ENCODE results near the gene PELI3. TPM values are rescaled to one million over a fixed set of nuclear protein-coding genes. Genes with fewer than 3 reads are reported as not detected.
A peak's percentile ranks its signal among the peaks of the same experiment; 100 is the strongest.

The PELI3 gene
- polyA plus RNA-seq, 3 donors, result 11.3 to 13.2 (median 12.6) TPM

DNA sequence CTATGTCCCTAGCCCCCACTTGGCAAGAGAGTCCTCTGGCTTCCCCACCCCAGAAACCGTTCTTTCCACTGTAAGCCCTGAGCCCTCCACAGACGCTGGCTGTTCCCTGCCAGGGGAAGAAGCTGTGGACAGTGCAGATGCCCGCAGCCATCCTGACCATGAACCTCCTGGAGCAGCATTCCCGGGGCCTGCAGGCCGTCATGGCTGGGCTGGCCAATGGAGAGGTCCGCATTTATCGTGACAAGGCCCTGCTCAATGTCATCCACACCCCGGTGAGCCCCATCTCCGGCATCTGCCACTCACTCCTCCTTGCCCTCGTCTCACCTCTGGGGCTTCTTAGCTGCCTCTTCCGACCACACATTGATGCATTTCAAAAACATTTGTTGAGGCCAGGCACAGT lies 56.9 kb downstream of the PELI3 start:
- Histone ChIP-seq H3K4me1 (ENCODE audit: control insufficient read depth in 1 of 2, insufficient read depth in 2 of 2, low read length in 2 of 2) (no peaks in the 10 kb centered on the region), H3K79me2 (ENCODE audit: insufficient read depth, low read length) (no peaks in the 10 kb centered on the region), H3K27me3 (ENCODE audit: control insufficient read depth in 2 of 2, insufficient read depth in 2 of 2, low read length in 2 of 2) (no peaks in the 10 kb centered on the region), H3K9me3 (replicated peaks in 1 of 2; ENCODE audit: control insufficient read depth in 1 of 2, insufficient read depth in 1 of 2, low read length in 2 of 2) (no peaks in the 10 kb centered on the region), H3K27ac (ENCODE audit: low read depth in 1 of 2, low read length in 2 of 2) (no peak overlapping the region), H3K36me3 (replicated peaks in 1 of 2; ENCODE audit: control insufficient read depth in 1 of 2, insufficient read depth in 2 of 2, low read length in 2 of 2) (peaks cover 28 to 68% of the 10 kb centered on the region in 2 donors), H3K4me3 (replicated peaks in 1 of 3; ENCODE audit: low read depth in 2 of 3, low read length in 3 of 3) (no peak overlapping the region), H4K20me1 (ENCODE audit: insufficient read depth, low read length) (no peaks in the 10 kb centered on the region), H3K9ac (ENCODE audit: insufficient read depth, low read length, poor library complexity, severe bottlenecking) (no peak overlapping the region), H2AFZ (ENCODE audit: insufficient read depth, low read depth, low read length, poor library complexity, severe bottlenecking) (no peak overlapping the region), H3K4me2 (replicated peaks; ENCODE audit: extremely low read depth, low read length, poor library complexity, severe bottlenecking) (no peak overlapping the region)
- over 99% methylated on average over 10 of the region's 11 CpGs for WGBS (ENCODE audit: insufficient coverage)
- H3K4me1 Mint-ChIP-seq, result no peaks in the 10 kb centered on the region
- no peak for DNase-seq
- intact Hi-C loops (cut with micrococcal nuclease), result no loop called here
- H3K9me3 Mint-ChIP-seq, result no peaks in the 10 kb centered on the region
- peaks cover 0 to 5% (median 0%) of the 10 kb centered on the region in 3 donors for H3K27me3 Mint-ChIP-seq (ENCODE audit: low read depth in 3 of 3)
- TF ChIP-seq, protein P1, sequence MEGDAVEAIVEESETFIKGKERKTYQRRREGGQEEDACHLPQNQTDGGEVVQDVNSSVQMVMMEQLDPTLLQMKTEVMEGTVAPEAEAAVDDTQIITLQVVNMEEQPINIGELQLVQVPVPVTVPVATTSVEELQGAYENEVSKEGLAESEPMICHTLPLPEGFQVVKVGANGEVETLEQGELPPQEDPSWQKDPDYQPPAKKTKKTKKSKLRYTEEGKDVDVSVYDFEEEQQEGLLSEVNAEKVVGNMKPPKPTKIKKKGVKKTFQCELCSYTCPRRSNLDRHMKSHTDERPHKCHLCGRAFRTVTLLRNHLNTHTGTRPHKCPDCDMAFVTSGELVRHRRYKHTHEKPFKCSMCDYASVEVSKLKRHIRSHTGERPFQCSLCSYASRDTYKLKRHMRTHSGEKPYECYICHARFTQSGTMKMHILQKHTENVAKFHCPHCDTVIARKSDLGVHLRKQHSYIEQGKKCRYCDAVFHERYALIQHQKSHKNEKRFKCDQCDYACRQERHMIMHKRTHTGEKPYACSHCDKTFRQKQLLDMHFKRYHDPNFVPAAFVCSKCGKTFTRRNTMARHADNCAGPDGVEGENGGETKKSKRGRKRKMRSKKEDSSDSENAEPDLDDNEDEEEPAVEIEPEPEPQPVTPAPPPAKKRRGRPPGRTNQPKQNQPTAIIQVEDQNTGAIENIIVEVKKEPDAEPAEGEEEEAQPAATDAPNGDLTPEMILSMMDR (IDR thresholded peaks at IDR 0.05), result no peak
- H3K27ac Mint-ChIP-seq, result no peak overlapping the region
- H3K36me3 Mint-ChIP-seq, result peaks cover 50 to 69% of the 10 kb centered on the region in 2 donors
- no peak overlapping the region for H3K4me3 Mint-ChIP-seq

DNA sequence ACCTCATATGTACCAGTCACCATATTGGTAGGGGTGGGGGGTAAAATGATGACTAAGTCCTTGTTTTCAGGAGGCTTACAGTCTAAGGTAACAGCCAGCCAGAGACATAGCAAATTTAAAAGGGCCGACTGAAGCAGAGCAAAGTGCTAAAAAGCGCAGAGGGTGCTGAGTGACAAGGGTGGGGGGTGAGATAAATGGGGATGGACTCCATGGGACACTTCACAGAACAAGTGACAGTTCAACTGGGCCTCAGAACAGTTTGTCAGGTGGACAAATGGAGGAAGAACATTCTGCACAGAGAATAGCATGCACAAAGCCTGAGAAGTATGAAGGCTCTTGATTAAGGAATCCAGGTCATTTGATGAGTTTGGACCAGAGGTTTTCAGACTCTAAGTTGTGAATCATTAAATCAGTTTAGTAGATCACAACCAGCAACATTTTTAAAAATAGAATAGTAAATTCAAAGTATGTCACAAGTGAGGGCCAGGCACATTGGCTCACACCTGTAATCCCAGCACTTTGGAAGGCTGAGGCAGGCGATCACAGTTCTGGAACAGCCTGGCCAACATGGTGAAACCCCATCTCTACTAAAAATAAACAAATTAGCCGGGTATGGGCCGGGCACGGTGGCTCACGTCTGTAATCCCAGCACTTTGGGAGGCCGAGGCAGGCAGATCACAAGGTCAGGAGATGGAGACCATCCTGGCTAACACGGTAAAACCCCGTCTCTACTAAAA lies 57.8 kb downstream of the PELI3 start:
- intact Hi-C loops (cut with micrococcal nuclease), result no loop called here
- no peaks in the 10 kb centered on the region for H3K79me2 ChIP-seq (ENCODE audit: insufficient read depth, low read length)
- H3K9me3 Mint-ChIP-seq, result no peaks in the 10 kb centered on the region
- H3K9ac ChIP-seq (ENCODE audit: insufficient read depth, low read length, poor library complexity, severe bottlenecking), result no peak overlapping the region
- H3K36me3 Mint-ChIP-seq, result peaks cover 48 to 69% of the 10 kb centered on the region in 2 donors
- no peaks in the 10 kb centered on the region for H3K27me3 ChIP-seq (ENCODE audit: control insufficient read depth in 2 of 2, insufficient read depth in 2 of 2, low read length in 2 of 2)
- no peak overlapping the region for H3K27ac ChIP-seq (ENCODE audit: low read depth in 1 of 2, low read length in 2 of 2)
- no peak overlapping the region for H3K4me3 Mint-ChIP-seq
- TF ChIP-seq, protein P1 (IDR thresholded peaks at IDR 0.05), result no peak
- H2AFZ ChIP-seq (ENCODE audit: insufficient read depth, low read depth, low read length, poor library complexity, severe bottlenecking), result no peak overlapping the region
- peaks cover 0 to 4% (median 0%) of the 10 kb centered on the region in 3 donors for H3K27me3 Mint-ChIP-seq (ENCODE audit: low read depth in 3 of 3)
- 100% methylated on average over 3 of the region's 10 CpGs for WGBS (ENCODE audit: insufficient coverage)
- H3K4me3 ChIP-seq (replicated peaks in 1 of 3; ENCODE audit: low read depth in 2 of 3, low read length in 3 of 3), result no peak overlapping the region
- no peak overlapping the region for H3K4me2 ChIP-seq (replicated peaks; ENCODE audit: extremely low read depth, low read length, poor library complexity, severe bottlenecking)
- no peak for DNase-seq
- no peaks in the 10 kb centered on the region for H3K4me1 Mint-ChIP-seq
- H3K27ac Mint-ChIP-seq, result peak overlapping the region in 1 of 7 donors; percentile 12
- no peaks in the 10 kb centered on the region for H3K4me1 ChIP-seq (ENCODE audit: control insufficient read depth in 1 of 2, insufficient read depth in 2 of 2, low read length in 2 of 2)
- peaks cover 26 to 62% of the 10 kb centered on the region in 2 donors for H3K36me3 ChIP-seq (replicated peaks in 1 of 2; ENCODE audit: control insufficient read depth in 1 of 2, insufficient read depth in 2 of 2, low read length in 2 of 2)
- no peaks in the 10 kb centered on the region for H4K20me1 ChIP-seq (ENCODE audit: insufficient read depth, low read length)
- H3K9me3 ChIP-seq (replicated peaks in 1 of 2; ENCODE audit: control insufficient read depth in 1 of 2, insufficient read depth in 1 of 2, low read length in 2 of 2), result no peaks in the 10 kb centered on the region

Small RNAs within 50 kb of the gene (small RNA-seq; reads per million reads assigned to genes)
- not detected for gene RF00416 (ENCODE audit: insufficient read length, low read depth)

Other genes starting within 250 kb of the PELI3 start
- 1 to 10 TPM in 1 of 3 donors, under 1 TPM in 2; 0.67 to 2.9 (median 0.90) TPM for gene KLC2, start 209.2 kb upstream of the PELI3 start, polyA plus RNA-seq
- 10 to 100 TPM; 17.9 to 90.5 (median 18.8) TPM for gene RAB1B, start 198.3 kb upstream of the PELI3 start, polyA plus RNA-seq
- gene CNIH2, start 188.7 kb upstream of the PELI3 start, polyA plus RNA-seq, result 1 to 10 TPM in 1 of 3 donors, not detected in 2; 1.2 TPM
- 10 to 100 TPM; 50.0 to 81.1 (median 63.8) TPM for gene YIF1A, start 177.8 kb upstream of the PELI3 start, polyA plus RNA-seq
- gene TMEM151A, start 175.0 kb upstream of the PELI3 start, polyA plus RNA-seq, result not detected
- under 1 TPM in 2 of 3 donors, not detected in 1; 0.05 to 0.13 TPM for gene CD248, start 149.9 kb upstream of the PELI3 start, polyA plus RNA-seq
- 10 to 100 TPM in 1 of 3 donors, 1 to 10 TPM in 2; 6.1 to 15.4 (median 7.6) TPM for gene RIN1, start 130.5 kb upstream of the PELI3 start, polyA plus RNA-seq
- gene BRMS1, start 121.8 kb upstream of the PELI3 start, polyA plus RNA-seq, result 10 to 100 TPM; 49.0 to 65.2 (median 62.0) TPM
- 1 to 10 TPM in 2 of 3 donors, under 1 TPM in 1; 0.75 to 1.7 (median 1.7) TPM for gene B4GAT1, start 119.3 kb upstream of the PELI3 start, polyA plus RNA-seq
- gene SLC29A2, start 95.1 kb upstream of the PELI3 start, polyA plus RNA-seq, result 1 to 10 TPM in 1 of 3 donors, under 1 TPM in 1, not detected in 1; 0.11 to 1.3 TPM
- gene NPAS4, start 45.9 kb upstream of the PELI3 start, polyA plus RNA-seq, result not detected
- 10 to 100 TPM; 14.7 to 64.6 (median 59.6) TPM for gene MRPL11, start 28.1 kb upstream of the PELI3 start, polyA plus RNA-seq
- gene DPP3, start 13.5 kb downstream of the PELI3 start, polyA plus RNA-seq, result 10 to 100 TPM; 22.4 to 37.0 (median 26.7) TPM
- 1 to 10 TPM; 1.3 to 8.5 (median 3.5) TPM for gene BBS1, start 43.7 kb downstream of the PELI3 start, polyA plus RNA-seq
- 10 to 100 TPM; 10.9 to 14.0 (median 11.9) TPM for gene ZDHHC24, start 79.1 kb downstream of the PELI3 start, polyA plus RNA-seq
- not detected for gene ACTN3, start 80.0 kb downstream of the PELI3 start, polyA plus RNA-seq
- 1 to 10 TPM; 1.5 to 3.5 (median 2.3) TPM for gene CTSF, start 101.7 kb downstream of the PELI3 start, polyA plus RNA-seq
- gene CCDC87, start 126.2 kb downstream of the PELI3 start, polyA plus RNA-seq, result not detected
- 10 to 100 TPM; 26.9 to 67.9 (median 37.0) TPM for gene CCS, start 126.3 kb downstream of the PELI3 start, polyA plus RNA-seq
- gene RBM14, start 149.7 kb downstream of the PELI3 start, polyA plus RNA-seq, result 10 to 100 TPM; 21.9 to 46.7 (median 42.6) TPM
- 100 to 1,000 TPM; 112 to 153 (median 153) TPM for gene RBM4, start 171.8 kb downstream of the PELI3 start, polyA plus RNA-seq
- gene RBM4B, start 211.0 kb downstream of the PELI3 start, polyA plus RNA-seq, result 10 to 100 TPM in 2 of 3 donors, 1 to 10 TPM in 1; 7.8 to 14.3 (median 11.2) TPM